AG04450 (cell line): ENCODE data around the gene TREH. TPM values are rescaled to one million over a fixed set of nuclear protein-coding genes. Genes with fewer than 3 reads are reported as not detected.

Source experiments
- CTCF ChIA-PET: fragments of 300-600, 350-600 bp; formaldehyde crosslinking; extraction: SDS; loops from one replicate; lab custom pipeline; 2022; ENCODE audit warnings: antibody characterized with exemption, inconsistent platforms; lab: Charles Lee
- POLR2A ChIA-PET: fragments of 350-600 bp; formaldehyde crosslinking; extraction: SDS; loops from one replicate; lab custom pipeline; 2021; ENCODE audit warnings: antibody characterized with exemption, inconsistent platforms; lab: Yijun Ruan, JAX
- DNase-seq: peaks from one replicate; pipeline ENCODE4 v3.0.0-alpha.2; 2011; ENCODE audit warnings: low read depth, low spot score
- H3K27ac ChIP-seq: one replicate; pipeline ENCODE4 v1.5.1; 2012; ENCODE audit warnings: low read depth, low read length, control low read depth
- H3K27me3 ChIP-seq: one replicate; pipeline ENCODE4 v1.6.0; 2012; ENCODE audit warnings: low read length; ENCODE audit not compliant: control insufficient read depth, insufficient read depth
- H3K4me3 ChIP-seq: 2 replicates; pipeline ENCODE4 v1.5.1; 2011; ENCODE audit warnings: mild to moderate bottlenecking, low read depth, low read length, control low read depth
- H3K9me3 ChIP-seq: 2 replicates; pipeline ENCODE4 v1.5.1; 2012; ENCODE audit warnings: low read length; ENCODE audit not compliant: control insufficient read depth, insufficient read depth
- polyA plus RNA-seq: library from polyadenylated mRNA; depleted of rRNA; stranded (reverse); fragments of >200 nt; gene quantifications from 2 replicates; pipeline ENCODE4 v1.2.3, GENCODE V29; 2011
- TF ChIP-seq, protein P1 (sequence below): IDR thresholded peaks from 2 replicates; pipeline ENCODE4 v1.5.1; 2011; ENCODE audit warnings: low read depth, low read length, control low read depth, inconsistent platforms

Gene TREH
- polyA plus RNA-seq, 1 experiment = not detected

DNA sequence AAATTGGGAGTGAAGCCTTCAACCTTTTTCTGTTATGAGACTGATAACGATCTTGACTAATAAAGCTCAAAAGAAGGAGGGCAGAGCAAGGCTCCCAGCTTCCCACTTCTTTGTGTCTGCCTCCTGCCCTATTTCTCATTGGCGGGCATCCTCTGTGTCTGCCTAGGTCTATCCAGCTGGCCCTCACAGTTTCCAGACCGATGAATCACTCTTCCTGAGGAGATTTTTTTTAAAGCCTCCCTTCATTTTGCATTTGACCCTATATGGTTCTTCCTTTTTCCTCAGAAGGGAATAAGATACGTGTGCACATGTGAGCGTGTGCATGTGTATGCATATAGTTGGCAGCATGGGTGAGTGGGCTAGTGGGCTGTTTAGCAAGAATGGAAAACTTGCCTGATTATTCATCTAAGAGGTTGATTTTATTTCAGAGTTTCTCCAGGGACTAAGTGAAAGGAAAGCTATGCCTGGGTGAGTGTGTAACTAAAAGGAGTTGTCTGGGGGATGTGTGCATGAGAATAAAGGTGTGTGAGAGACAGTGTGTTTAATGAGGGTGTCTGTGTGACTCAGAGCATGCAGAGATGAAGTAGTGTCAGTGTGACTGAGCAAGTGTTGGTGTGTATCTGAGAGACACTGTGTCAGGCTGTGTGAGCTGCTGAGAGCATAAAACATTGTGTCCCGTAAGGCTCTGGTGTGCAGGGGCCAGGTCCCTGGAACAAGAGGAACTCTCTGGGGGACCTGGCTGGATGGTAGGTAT lies 59.8 kb downstream of the TREH start:
- TF ChIP-seq, protein P1, sequence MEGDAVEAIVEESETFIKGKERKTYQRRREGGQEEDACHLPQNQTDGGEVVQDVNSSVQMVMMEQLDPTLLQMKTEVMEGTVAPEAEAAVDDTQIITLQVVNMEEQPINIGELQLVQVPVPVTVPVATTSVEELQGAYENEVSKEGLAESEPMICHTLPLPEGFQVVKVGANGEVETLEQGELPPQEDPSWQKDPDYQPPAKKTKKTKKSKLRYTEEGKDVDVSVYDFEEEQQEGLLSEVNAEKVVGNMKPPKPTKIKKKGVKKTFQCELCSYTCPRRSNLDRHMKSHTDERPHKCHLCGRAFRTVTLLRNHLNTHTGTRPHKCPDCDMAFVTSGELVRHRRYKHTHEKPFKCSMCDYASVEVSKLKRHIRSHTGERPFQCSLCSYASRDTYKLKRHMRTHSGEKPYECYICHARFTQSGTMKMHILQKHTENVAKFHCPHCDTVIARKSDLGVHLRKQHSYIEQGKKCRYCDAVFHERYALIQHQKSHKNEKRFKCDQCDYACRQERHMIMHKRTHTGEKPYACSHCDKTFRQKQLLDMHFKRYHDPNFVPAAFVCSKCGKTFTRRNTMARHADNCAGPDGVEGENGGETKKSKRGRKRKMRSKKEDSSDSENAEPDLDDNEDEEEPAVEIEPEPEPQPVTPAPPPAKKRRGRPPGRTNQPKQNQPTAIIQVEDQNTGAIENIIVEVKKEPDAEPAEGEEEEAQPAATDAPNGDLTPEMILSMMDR = no peak
- no peaks in the 10 kb centered on the region for H3K27me3 ChIP-seq
- peak; percentile 93 for DNase-seq
- CTCF ChIA-PET = interaction anchor here (0.6 to 1.9 kb wide), 4 partner anchors 9 to 421 kb away, joined by 3 to 11 read pairs (median 4); partner anchors contain the start of gene PHLDB1
- peak overlapping the region; percentile 99 for H3K27ac ChIP-seq
- peak overlapping the region; percentile 8 for H3K4me3 ChIP-seq
- H3K9me3 ChIP-seq = no peaks in the 10 kb centered on the region
- POLR2A ChIA-PET = interaction anchor here (1.1 to 7.8 kb wide), 4 partner anchors 13 to 183 kb away, joined by 3 to 140 read pairs (median 29); partner anchors contain the start of genes ARCN1, KMT2A and PHLDB1

DNA sequence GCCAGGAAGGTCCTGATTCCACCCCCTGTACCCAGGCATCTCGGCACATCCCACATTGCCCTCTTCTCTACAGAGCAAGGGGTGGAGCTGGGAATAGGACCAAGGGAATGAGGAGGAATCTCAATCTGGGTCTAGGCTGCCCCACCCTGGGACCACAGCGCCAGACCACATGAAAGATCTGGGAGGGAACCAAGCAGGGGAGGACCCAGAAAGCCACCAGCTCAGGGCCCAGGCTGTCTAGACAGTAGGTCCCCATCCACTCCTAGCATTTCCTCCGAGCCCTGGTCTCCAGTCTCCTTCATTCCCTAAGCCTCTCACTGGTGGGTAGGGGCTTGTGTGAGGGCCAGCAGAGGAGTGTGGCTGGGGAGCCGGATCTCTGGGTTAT lies 60.5 kb downstream of the TREH start:
- DNase-seq = no peak
- peak overlapping the region; percentile 12 for H3K4me3 ChIP-seq
- H3K27ac ChIP-seq = peak overlapping the region; percentile 99
- ChIA-PET POLR2A (interaction anchor here (1.1 to 7.8 kb wide), 4 partner anchors 12 to 183 kb away, joined by 3 to 140 read pairs (median 29); partner anchors contain the start of genes ARCN1, KMT2A and PHLDB1), CTCF (interaction anchor here (0.6 to 1.9 kb wide), 4 partner anchors 9 to 420 kb away, joined by 3 to 11 read pairs (median 4); partner anchors contain the start of gene PHLDB1)
- TF ChIP-seq, protein P1 = no peak
- no peaks in the 10 kb centered on the region for H3K9me3 ChIP-seq
- H3K27me3 ChIP-seq = no peaks in the 10 kb centered on the region

DNA sequence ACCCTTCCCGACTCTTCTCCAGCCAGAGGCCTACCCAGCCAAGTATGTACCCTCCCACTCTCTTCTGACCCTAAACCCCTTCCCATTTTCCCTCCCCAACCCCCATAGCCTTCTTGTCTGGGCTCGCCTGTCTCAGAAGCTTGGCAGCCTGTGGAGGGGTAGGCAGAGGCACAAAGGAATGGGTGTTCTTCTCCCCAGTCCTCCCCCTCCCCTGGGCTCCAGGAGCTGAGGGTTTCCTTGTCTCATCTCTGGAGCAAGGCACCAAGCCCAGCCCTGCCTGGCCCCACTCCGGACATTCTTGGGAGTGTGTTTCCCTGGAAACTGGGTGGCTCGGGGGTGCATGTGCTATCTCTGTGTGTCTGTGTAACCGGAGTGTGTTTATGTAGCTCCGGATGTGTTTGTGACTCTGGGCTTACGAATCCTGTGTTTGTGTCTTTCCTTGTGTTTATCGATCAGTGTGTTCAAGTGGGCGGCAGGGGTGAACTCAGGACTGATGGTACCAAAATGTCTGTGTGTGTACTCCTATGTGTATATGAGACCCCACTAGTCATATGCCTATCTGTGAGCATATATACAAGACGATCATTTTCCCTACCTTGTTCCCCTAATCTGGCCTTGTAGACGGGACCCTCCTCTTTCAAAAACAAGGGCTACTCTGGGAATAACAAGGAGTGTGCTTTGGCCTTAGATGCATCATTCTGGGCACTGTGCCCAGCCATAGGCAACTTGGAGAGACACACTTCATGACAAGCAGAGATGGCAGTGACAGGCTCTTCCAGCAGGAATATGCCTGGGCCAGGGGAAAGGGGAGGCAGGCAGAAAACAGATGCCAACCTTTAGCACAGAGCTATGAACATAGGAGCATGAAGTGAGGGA lies 61.1 kb downstream of the TREH start:
- TF ChIP-seq, protein P1 = no peak
- Histone ChIP-seq H3K9me3 (no peaks in the 10 kb centered on the region), H3K27me3 (no peaks in the 10 kb centered on the region), H3K27ac (peak overlapping the region; percentile 99), H3K4me3 (peak overlapping the region; percentile 29)
- DNase-seq = peak; percentile 76
- ChIA-PET POLR2A (interaction anchor here (1.1 to 7.8 kb wide), 4 partner anchors 11 to 292 kb away, joined by 3 to 140 read pairs (median 29); partner anchors contain the start of genes ARCN1 and PHLDB1), CTCF (interaction anchor here (0.6 to 1.9 kb wide), 4 partner anchors 8 to 420 kb away, joined by 3 to 11 read pairs (median 4); partner anchors contain the start of gene PHLDB1)

DNA sequence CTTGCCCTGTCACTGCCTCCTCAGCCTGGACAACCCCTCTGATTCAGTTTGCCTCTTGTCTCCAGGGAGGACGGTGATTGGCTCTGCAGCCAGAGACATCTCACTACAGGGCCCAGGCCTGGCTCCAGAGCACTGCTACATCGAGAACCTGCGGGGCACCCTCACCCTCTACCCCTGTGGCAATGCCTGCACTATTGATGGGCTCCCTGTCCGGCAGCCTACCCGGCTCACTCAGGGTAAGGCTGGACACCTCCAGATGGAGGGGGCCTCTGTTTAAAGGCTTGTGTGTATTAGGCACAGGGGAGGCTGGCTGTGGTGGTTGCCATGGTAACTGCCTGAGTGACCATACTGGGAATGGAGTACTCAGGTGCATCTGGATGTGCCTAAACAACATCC lies 63.5 kb downstream of the TREH start:
- TF ChIP-seq, protein P1 = no peak
- H3K27ac ChIP-seq = peak overlapping the region; percentile 22
- H3K27me3 ChIP-seq = no peaks in the 10 kb centered on the region
- ChIA-PET CTCF (no interaction called here), POLR2A (no interaction called here)
- no peak for DNase-seq
- H3K4me3 ChIP-seq = no peak overlapping the region
- H3K9me3 ChIP-seq = no peaks in the 10 kb centered on the region
